Kidney (tissue), 14 donors: ENCODE data around the gene SLC44A3. TPM values are rescaled to one million over a fixed set of nuclear protein-coding genes. Genes with fewer than 3 reads are reported as not detected.

Experiments used
- DNase-seq, 5 donors: peaks; one replicate each; pipeline ENCODE4 v3.0.0-alpha.2; 2013 to 2020
- FAIRE-seq: peaks from 2 replicates; lab custom pipeline; 2012; peaks lifted over from hg19 to GRCh38; lab: Jason Lieb, UNC
- H3K27ac ChIP-seq, 2 donors: one replicate each; pipeline ENCODE4 v1.7.0; 2013; ENCODE audit warnings: low read depth in 2 of 2, low read length in 2 of 2, inconsistent platforms in 1 of 2
- H3K27me3 ChIP-seq: one replicate; pipeline ENCODE4 v1.7.1; 2013; ENCODE audit warnings: low read length, inconsistent platforms; ENCODE audit not compliant: control insufficient read depth, insufficient read depth
- H3K36me3 ChIP-seq, 3 donors: one replicate each; pipeline versions ENCODE4 v1.7.0 to v1.7.1; 2013; ENCODE audit warnings: low read length in 3 of 3, control low read depth in 1 of 3, inconsistent platforms in 1 of 3; ENCODE audit not compliant: insufficient read depth in 3 of 3, control insufficient read depth in 2 of 3
- H3K4me1 ChIP-seq, 3 donors: one replicate each; pipeline versions ENCODE4 v1.7.0 to v1.7.1; 2013; ENCODE audit warnings: low read length in 3 of 3, inconsistent platforms in 1 of 3, low read depth in 1 of 3; ENCODE audit not compliant: control insufficient read depth in 2 of 3, insufficient read depth in 2 of 3
- H3K4me3 ChIP-seq, 3 donors: one replicate each; pipeline versions ENCODE4 v1.7.0 to v1.8.1; 2013; ENCODE audit warnings: low read length in 3 of 3, control low read depth in 1 of 3, inconsistent platforms in 1 of 3
- H3K9ac ChIP-seq, 3 donors: one replicate each; pipeline versions ENCODE4 v1.7.0 to v1.7.1; 2013; ENCODE audit warnings: low read length in 3 of 3, control low read depth in 1 of 3, inconsistent platforms in 1 of 3
- H3K9me3 ChIP-seq, 3 donors: one replicate each; pipeline versions ENCODE4 v1.7.0 to v1.7.1; 2013; ENCODE audit warnings: low read length in 3 of 3, control low read depth in 1 of 3, inconsistent platforms in 1 of 3; ENCODE audit not compliant: control insufficient read depth in 2 of 3, insufficient read depth in 1 of 3
- intact Hi-C: fragments of 100-400 bp; cut with DNase I; formaldehyde crosslinking; loops from one replicate; pipeline ENCODE4 v1.11.1; 2022
- polyA plus RNA-seq: library from polyadenylated mRNA; stranded (reverse); fragments of 350-450 nt; fragmentation: Illumina TruSeq; extraction: RNeasy Lipid Tissue Mini Kit (QIAGEN cat#74804); gene quantifications from one replicate; pipeline ENCODE4 v1.2.3, GENCODE V29; 2014; ENCODE audit warnings: low read depth, low replicate concordance; ENCODE audit not compliant: insufficient read depth
- total RNA-seq: library from RNA; stranded (reverse); fragmentation: NEBNext Ultra II Directional; extraction: Animal tissue kit (Norgen Biotek cat#: 25700); gene quantifications from one replicate; pipeline ENCODE4 v1.2.1, GENCODE V29; 2021
- TF ChIP-seq, protein P1 (sequence below): IDR thresholded peaks from 3 replicates; pipeline ENCODE4 v1.5.1; 2012; ENCODE audit warnings: mild to moderate bottlenecking, moderate library complexity, borderline replicate concordance; ENCODE audit not compliant: insufficient read depth; ENCODE audit errors: extremely low read depth
- donor health status: control.
- donor health status: control.
- donor health status: control.
- donor health status: control.
- donor health status: control.
- donor health status: DM: yes; HTN: yes; CAD: no.
- donor health status: Normal renal cell carcinoma (clear cell type).

The SLC44A3 gene
- total and polyA plus RNA-seq, 2 donors from 2014 or later = 35.2 to 49.6 TPM

DNA sequence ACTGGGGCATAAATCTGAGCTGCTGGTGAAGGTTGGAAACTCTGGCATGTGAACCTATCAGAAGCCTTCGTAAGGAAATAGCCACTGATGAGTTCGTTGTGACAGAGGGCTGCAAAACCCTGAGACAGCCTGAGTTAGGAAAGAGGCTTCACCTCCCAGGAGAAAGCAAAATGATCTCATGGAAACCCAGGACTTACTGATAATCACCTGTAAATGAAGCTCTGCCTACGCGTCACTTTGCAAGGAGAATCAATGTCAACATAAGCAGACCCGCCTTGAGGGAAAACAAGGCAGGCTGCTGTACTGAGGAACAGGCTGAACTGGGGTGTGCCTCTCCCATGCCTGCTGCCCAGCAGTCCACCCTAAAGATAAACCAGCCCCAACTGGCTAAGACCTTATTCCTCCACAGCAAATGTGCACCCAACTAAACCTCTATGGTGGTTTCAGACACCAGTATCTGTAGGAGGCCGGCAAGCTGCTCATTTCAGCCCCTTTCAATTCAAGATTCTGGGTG is 46.8 kb upstream of the SLC44A3 start:
- Histone ChIP-seq H3K27ac (no peak overlapping the region), H3K36me3 (no peaks in the 10 kb centered on the region), H3K9me3 (no peaks in the 10 kb centered on the region), H3K27me3 (no peaks in the 10 kb centered on the region), H3K4me3 (no peak overlapping the region), H3K4me1 (peaks cover 0 to 11% (median 9%) of the 10 kb centered on the region in 3 donors), H3K9ac (no peak overlapping the region)
- DNase-seq = no peak
- TF ChIP-seq, protein P1, sequence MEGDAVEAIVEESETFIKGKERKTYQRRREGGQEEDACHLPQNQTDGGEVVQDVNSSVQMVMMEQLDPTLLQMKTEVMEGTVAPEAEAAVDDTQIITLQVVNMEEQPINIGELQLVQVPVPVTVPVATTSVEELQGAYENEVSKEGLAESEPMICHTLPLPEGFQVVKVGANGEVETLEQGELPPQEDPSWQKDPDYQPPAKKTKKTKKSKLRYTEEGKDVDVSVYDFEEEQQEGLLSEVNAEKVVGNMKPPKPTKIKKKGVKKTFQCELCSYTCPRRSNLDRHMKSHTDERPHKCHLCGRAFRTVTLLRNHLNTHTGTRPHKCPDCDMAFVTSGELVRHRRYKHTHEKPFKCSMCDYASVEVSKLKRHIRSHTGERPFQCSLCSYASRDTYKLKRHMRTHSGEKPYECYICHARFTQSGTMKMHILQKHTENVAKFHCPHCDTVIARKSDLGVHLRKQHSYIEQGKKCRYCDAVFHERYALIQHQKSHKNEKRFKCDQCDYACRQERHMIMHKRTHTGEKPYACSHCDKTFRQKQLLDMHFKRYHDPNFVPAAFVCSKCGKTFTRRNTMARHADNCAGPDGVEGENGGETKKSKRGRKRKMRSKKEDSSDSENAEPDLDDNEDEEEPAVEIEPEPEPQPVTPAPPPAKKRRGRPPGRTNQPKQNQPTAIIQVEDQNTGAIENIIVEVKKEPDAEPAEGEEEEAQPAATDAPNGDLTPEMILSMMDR = no peak
- intact Hi-C loops = no loop called here
- no peak for FAIRE-seq

DNA sequence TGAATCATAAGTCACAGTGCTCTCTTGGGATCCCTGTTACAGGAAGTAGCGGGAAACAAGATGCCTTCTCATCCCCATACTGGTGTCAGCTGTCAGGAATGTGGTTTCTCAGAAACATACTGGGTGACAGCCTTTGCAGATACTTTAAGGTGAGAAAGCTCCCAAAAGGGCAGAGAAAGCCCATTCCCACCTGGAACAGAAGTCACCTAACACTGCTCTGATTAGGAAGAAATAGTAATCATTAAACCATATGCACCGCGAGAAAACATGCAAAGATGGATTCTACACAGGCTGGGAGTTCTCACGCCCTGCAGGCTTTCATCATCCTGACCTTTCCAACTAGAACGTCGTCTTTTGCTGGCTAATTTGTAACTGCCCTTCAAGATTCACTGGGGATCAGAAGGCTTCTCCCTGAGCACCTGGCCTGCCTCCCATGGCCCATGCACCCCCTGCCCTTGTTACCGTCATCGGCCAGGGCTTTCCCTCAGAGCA is 46.2 kb upstream of the SLC44A3 start:
- Histone ChIP-seq H3K27ac (no peak overlapping the region), H3K9me3 (no peaks in the 10 kb centered on the region), H3K27me3 (no peaks in the 10 kb centered on the region), H3K9ac (no peak overlapping the region), H3K4me3 (no peak overlapping the region), H3K4me1 (peaks cover 0 to 11% (median 9%) of the 10 kb centered on the region in 3 donors), H3K36me3 (no peaks in the 10 kb centered on the region)
- TF ChIP-seq, protein P1 = no peak
- DNase-seq (peak; percentile 37 to 79 (median 73)), FAIRE-seq (no peak)
- intact Hi-C loops = no loop called here

DNA sequence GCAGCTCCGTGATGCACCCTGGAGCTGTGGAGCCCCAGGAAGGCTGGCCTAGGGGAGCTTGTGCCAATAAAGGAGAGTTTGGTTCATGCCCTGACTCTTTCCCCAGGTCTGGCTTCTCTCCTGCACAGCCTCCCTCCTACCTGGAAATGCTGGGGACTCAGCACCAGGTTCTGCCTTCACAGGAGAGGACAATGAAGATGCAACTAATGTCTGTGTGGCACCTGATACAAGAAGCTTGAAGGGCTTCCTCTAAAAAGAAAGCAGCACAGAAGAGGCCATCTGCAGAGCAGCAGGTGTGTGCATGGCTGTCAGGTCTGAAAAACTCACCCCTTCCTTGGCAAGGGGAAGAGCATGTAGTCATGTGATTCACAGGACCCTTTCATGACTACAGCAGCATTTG is 43.7 kb upstream of the SLC44A3 start:
- no peaks in the 10 kb centered on the region for H3K27me3 ChIP-seq
- H3K36me3 ChIP-seq = no peaks in the 10 kb centered on the region
- H3K27ac ChIP-seq = no peak overlapping the region
- H3K4me1 ChIP-seq = peaks cover 0 to 11% (median 9%) of the 10 kb centered on the region in 3 donors
- no peaks in the 10 kb centered on the region for H3K9me3 ChIP-seq
- TF ChIP-seq, protein P1 = no peak
- intact Hi-C loops = no loop called here
- no peak overlapping the region for H3K4me3 ChIP-seq
- no peak for FAIRE-seq
- no peak for DNase-seq
- H3K9ac ChIP-seq = no peak overlapping the region

DNA sequence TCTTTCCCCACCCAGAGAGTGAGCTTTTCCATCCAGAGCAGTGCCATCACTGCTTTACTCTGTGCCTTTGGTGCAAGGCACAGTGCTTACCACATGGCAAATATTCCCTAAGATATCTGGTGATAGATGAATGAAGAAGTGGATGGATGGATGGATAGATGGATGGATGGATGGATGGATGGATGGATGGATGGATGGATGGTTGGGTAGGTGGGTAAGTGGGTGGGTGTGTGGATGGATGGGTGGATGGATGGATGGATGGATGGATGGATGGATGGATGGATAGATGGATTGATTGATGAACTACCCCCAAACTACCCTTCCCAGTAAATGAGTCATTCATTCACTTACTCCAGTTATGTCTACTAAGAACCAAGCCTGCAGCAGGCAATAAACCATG is 42.9 kb upstream of the SLC44A3 start:
- DNase-seq (no peak), FAIRE-seq (no peak)
- Histone ChIP-seq H3K4me3 (no peak overlapping the region), H3K4me1 (peaks cover 0 to 11% (median 9%) of the 10 kb centered on the region in 3 donors), H3K27ac (no peak overlapping the region), H3K9me3 (no peaks in the 10 kb centered on the region), H3K27me3 (no peaks in the 10 kb centered on the region), H3K36me3 (no peaks in the 10 kb centered on the region), H3K9ac (no peak overlapping the region)
- intact Hi-C loops = no loop called here
- TF ChIP-seq, protein P1 = no peak
